ENCODE data around the gene FARP1. TPM values are rescaled to one million over a fixed set of nuclear protein-coding genes. Genes with fewer than 3 reads are reported as not detected.

Gene FARP1
- total RNA-seq, 2 donors from 2014 or later: 89.5 to 93.6 TPM

DNA sequence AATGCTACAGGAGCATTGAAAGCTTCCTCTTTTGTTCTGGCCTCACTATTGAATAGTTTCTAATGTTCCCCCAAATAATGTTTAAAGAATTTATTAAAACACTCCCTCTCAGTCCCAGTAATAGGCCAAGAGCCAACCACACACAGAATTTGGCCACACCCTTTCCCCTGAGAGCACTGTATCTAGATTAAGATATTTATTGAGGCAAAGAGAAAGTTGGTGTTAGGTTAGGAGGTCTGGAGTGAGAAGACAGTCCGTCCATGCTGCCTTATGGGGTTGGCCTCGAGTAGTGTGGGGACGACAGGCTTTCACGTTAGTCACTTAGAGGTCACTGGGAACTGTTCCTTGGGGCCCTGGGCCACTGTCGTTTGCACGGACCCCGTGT is 157.1 kb downstream of the FARP1 start:
- ATAC-seq (no peak), DNase-seq (no peak)
- H3K27ac ChIP-seq: peak overlapping the region in 2 of 4 donors; percentile 60 to 74
- H3K4me1 ChIP-seq: peaks cover 49% of the 10 kb centered on the region
- H3K36me3 ChIP-seq (replicated peaks in 1 of 2; ENCODE audit: insufficient read depth in 1 of 2, low read depth in 2 of 2): no peaks in the 10 kb centered on the region
- WGBS, 2 donors: 67 to 68% methylated on average over 7 of the region's 7 CpGs
- H3K4me3 ChIP-seq: no peak overlapping the region
- intact Hi-C loops (cut with DNase I): no loop called here
- H3K9me3 ChIP-seq: no peaks in the 10 kb centered on the region
- H3K27me3 ChIP-seq: no peaks in the 10 kb centered on the region
- TF ChIP-seq, protein P1, sequence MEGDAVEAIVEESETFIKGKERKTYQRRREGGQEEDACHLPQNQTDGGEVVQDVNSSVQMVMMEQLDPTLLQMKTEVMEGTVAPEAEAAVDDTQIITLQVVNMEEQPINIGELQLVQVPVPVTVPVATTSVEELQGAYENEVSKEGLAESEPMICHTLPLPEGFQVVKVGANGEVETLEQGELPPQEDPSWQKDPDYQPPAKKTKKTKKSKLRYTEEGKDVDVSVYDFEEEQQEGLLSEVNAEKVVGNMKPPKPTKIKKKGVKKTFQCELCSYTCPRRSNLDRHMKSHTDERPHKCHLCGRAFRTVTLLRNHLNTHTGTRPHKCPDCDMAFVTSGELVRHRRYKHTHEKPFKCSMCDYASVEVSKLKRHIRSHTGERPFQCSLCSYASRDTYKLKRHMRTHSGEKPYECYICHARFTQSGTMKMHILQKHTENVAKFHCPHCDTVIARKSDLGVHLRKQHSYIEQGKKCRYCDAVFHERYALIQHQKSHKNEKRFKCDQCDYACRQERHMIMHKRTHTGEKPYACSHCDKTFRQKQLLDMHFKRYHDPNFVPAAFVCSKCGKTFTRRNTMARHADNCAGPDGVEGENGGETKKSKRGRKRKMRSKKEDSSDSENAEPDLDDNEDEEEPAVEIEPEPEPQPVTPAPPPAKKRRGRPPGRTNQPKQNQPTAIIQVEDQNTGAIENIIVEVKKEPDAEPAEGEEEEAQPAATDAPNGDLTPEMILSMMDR (IDR thresholded peaks at IDR 0.05): no peak
- TF ChIP-seq POLR2A (IDR thresholded peaks at IDR 0.05): no peak

DNA sequence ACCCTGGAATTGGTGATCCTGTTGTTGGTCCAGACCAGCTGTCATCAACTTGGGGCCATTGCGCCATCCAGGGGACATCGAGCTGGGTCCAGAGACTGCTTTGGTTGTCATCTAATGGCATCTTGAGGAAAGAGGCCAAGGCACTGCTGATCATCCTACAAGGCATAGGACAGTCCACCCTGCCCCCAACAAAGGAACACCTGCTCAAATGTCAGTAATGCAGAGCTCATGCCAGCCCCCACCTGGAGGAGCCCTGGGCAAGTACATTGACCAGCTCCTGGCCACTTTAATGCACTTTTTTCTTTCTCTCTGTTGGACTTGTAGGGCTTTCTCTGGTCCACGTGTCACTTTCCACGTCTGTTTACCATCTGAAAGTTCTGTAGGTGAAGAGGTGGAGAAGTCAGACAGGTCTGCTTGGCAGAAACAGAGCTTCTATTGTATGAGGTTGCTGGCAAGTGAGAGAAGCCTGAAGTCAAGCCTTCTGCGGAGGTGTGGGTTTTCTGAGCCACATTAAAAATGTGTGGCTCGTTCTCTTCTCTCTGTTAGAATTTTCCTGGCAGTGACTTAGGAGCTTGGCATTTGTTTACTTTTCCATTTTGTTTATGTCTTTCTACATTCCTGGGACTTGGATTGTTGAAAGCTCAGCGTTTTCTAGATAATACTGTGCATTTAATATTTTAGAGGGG is 158.2 kb downstream of the FARP1 start:
- DNase-seq: peak; percentile 23 to 59 (median 50)
- Histone ChIP-seq H3K36me3 (replicated peaks in 1 of 2; ENCODE audit: insufficient read depth in 1 of 2, low read depth in 2 of 2) (no peaks in the 10 kb centered on the region), H3K4me3 (no peak overlapping the region), H3K27me3 (no peaks in the 10 kb centered on the region), H3K4me1 (peaks cover 49% of the 10 kb centered on the region), H3K27ac (peak overlapping the region; percentile 17 to 74 (median 60)), H3K9me3 (no peaks in the 10 kb centered on the region)
- ATAC-seq: peak; percentile 73
- intact Hi-C loops (cut with DNase I): no loop called here
- 30 to 41% methylated on average over 7 of the region's 7 CpGs for WGBS, 2 donors
- TF ChIP-seq, protein P1 (IDR thresholded peaks at IDR 0.05): no peak
- no peak for TF ChIP-seq POLR2A (IDR thresholded peaks at IDR 0.05)

GRCh38 chr13:98301721-98302120 is 158.8 kb downstream of the FARP1 start:
- no peaks in the 10 kb centered on the region for H3K9me3 ChIP-seq
- intact Hi-C loops (cut with DNase I): no loop called here
- ATAC-seq (no peak), DNase-seq (no peak)
- no peaks in the 10 kb centered on the region for H3K36me3 ChIP-seq (replicated peaks in 1 of 2; ENCODE audit: insufficient read depth in 1 of 2, low read depth in 2 of 2)
- WGBS, 2 donors: 31 to 44% methylated on average over 7 of the region's 7 CpGs
- H3K4me1 ChIP-seq: peaks cover 49% of the 10 kb centered on the region
- H3K4me3 ChIP-seq: no peak overlapping the region
- peak overlapping the region; percentile 17 to 74 (median 60) for H3K27ac ChIP-seq
- no peaks in the 10 kb centered on the region for H3K27me3 ChIP-seq
- no peak for TF ChIP-seq POLR2A (IDR thresholded peaks at IDR 0.05)
- TF ChIP-seq, protein P1 (IDR thresholded peaks at IDR 0.05): no peak

GRCh38 chr13:98303858-98304257 is 161.0 kb downstream of the FARP1 start:
- H3K27me3 ChIP-seq: no peaks in the 10 kb centered on the region
- WGBS, 2 donors: 73 to 86% methylated on average over 6 of the region's 6 CpGs
- no peak for DNase-seq
- intact Hi-C loops (cut with DNase I): no loop called here
- no peaks in the 10 kb centered on the region for H3K36me3 ChIP-seq (replicated peaks in 1 of 2; ENCODE audit: insufficient read depth in 1 of 2, low read depth in 2 of 2)
- H3K9me3 ChIP-seq: no peaks in the 10 kb centered on the region
- peaks cover 55% of the 10 kb centered on the region for H3K4me1 ChIP-seq
- no peak for ATAC-seq
- H3K4me3 ChIP-seq: no peak overlapping the region
- no peak overlapping the region for H3K27ac ChIP-seq
- TF ChIP-seq, protein P1 (IDR thresholded peaks at IDR 0.05): no peak
- no peak for TF ChIP-seq POLR2A (IDR thresholded peaks at IDR 0.05)

- ATAC-seq: no peak
- Histone ChIP-seq H3K9me3 (no peaks in the 10 kb centered on the region), H3K4me3 (no peak overlapping the region), H3K27ac (no peak overlapping the region), H3K27me3 (no peaks in the 10 kb centered on the region), H3K4me1 (peaks cover 49% of the 10 kb centered on the region), H3K36me3 (replicated peaks in 1 of 2; ENCODE audit: insufficient read depth in 1 of 2, low read depth in 2 of 2) (no peaks in the 10 kb centered on the region)
- 72 to 82% methylated on average over 4 of the region's 4 CpGs for WGBS, 2 donors
- intact Hi-C loops (cut with DNase I): no loop called here
- DNase-seq: no peak
- no peak for TF ChIP-seq POLR2A (IDR thresholded peaks at IDR 0.05)
- TF ChIP-seq, protein P1 (IDR thresholded peaks at IDR 0.05): no peak
These were observed 162.8 kb downstream of the FARP1 start for GRCh38 chr13:98305670-98306069.

Data from body of pancreas (tissue), 4 donors.